K562 treated with DMSO at 1 percent for 4 hours (cell line): ENCODE results near the gene NCAPD2. TPM values are rescaled to one million over a fixed set of nuclear protein-coding genes. Genes with fewer than 3 reads are reported as not detected.

Experiments used
- total RNA-seq: library from RNA; unstranded; fragments of 300-600 nt; gene quantifications from 2 replicates; pipeline ENCODE4 v1.2.3, GENCODE V29; 2022; ENCODE audit not compliant: insufficient read depth

Gene NCAPD2
- 70.8 and 73.8 TPM in 2 replicates for total RNA-seq

DNA sequence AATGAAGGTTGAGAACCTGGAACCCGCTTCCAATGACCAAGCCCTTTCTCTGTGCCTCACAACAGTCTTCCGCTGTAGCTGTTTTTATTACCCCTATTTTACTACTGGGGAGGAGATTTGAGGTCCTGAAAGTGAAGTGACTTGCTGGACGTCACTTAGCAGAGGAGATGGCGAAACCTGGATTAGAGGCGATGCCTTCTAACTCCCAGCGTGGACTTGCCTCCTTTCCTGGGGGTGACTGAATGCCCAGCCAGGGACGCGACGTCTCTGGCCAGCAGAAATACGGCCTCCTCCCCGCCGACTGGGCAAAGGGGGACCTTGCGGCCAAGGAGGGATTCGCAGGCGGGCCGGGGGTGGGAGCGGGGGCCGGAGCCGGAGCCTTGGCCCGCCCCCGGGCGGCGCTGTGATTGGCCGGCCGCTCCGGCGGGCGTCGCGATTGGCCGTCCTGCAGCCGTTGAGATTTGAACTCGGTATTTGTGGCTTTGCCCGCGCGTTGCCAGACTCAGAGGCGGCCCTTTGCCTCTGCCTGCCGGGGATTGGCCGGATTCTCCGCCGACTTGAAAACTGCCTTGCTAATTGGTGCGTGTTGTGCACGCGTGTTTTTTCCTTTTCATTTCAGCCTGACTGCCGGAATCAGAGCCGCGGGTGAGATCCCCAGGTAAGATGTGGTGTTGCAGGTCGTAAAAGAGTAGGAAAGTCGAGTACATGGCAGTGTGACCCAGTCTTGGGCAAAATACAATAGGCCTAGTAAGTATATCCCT, at the start of gene NCAPD2:
Gene NCAPD2, plus strand, starts transcription at position 606 of the 761 bp plus-strand sequence. CDS start 997 bp downstream, outside the sequence.

DNA sequence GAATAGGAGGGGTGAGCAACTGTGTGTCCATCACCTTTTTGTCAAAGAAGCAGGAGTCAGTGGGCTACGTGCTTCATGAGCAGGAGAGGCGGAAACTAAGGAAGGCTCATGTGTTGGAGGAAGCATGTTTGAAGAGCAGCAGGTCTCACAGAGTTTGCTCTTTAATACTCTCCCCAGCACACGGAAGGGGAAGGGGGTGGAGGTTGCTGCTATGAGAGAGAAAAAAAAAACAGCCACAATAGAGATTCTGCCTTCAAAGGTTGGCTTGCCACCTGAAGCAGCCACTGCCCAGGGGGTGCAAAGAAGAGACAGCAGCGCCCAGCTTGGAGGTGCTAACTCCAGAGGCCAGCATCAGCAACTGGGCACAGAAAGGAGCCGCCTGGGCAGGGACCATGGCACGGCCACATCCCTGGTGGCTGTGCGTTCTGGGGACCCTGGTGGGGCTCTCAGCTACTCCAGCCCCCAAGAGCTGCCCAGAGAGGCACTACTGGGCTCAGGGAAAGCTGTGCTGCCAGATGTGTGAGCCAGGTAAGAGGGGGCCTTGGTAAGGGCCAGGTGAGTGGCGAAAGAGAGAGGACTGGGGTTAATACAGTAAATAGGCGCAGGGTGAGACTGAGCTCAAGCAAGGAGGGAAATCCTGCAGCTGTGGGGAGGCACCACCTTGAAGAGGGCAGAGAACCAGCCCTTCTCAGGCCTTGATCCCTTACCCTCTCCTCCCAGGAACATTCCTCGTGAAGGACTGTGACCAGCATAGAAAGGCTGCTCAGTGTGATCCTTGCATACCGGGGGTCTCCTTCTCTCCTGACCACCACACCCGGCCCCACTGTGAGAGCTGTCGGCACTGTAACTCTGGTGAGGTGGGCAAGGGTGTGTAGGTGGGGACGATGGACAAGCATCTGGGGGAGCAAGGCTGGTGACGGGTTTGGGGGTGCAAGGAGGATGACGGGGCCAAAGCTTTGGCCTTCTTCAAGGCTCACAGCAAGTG, 48.9 kb upstream of the NCAPD2 start, which contains the start of gene CD27:
Gene CD27, plus strand, starts transcription at position 252 of the 985 bp plus-strand sequence. Its CDS starts 141 bp downstream, at position 393.

DNA sequence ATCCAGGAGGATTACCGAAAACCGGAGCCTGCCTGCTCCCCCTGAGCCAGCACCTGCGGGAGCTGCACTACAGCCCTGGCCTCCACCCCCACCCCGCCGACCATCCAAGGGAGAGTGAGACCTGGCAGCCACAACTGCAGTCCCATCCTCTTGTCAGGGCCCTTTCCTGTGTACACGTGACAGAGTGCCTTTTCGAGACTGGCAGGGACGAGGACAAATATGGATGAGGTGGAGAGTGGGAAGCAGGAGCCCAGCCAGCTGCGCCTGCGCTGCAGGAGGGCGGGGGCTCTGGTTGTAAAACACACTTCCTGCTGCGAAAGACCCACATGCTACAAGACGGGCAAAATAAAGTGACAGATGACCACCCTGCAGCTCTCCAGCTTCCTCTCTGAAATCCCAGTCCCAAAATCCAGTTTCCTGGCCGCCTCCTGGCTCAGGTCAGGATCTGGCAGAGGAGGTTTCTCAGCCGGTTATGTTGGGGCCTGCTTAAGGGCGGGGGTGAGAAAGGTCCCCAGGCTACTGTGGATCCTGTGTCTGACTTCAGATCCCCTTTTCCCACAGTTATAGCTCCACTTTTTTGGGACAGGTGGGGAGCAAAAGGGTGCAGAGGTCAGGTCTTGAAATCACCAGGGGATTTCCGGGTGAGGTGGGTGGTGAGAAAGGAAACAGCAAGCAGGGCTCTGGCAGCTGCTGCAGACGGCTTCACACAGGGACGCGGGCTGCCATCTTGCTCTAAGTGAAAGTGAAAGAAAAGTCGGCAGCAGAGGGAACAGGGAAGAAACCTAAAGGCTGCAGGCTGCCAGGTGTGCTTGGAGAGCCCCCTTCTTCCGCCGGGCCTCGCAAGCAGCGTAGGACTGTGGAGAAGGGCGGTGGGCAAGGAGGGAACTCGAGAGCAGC, 42.3 kb upstream of the NCAPD2 start, which contains the start of gene TAPBPL:
Gene TAPBPL, plus strand, starts transcription at position 695 of the 897 bp plus-strand sequence. CDS start 207 bp downstream, outside the sequence.

DNA sequence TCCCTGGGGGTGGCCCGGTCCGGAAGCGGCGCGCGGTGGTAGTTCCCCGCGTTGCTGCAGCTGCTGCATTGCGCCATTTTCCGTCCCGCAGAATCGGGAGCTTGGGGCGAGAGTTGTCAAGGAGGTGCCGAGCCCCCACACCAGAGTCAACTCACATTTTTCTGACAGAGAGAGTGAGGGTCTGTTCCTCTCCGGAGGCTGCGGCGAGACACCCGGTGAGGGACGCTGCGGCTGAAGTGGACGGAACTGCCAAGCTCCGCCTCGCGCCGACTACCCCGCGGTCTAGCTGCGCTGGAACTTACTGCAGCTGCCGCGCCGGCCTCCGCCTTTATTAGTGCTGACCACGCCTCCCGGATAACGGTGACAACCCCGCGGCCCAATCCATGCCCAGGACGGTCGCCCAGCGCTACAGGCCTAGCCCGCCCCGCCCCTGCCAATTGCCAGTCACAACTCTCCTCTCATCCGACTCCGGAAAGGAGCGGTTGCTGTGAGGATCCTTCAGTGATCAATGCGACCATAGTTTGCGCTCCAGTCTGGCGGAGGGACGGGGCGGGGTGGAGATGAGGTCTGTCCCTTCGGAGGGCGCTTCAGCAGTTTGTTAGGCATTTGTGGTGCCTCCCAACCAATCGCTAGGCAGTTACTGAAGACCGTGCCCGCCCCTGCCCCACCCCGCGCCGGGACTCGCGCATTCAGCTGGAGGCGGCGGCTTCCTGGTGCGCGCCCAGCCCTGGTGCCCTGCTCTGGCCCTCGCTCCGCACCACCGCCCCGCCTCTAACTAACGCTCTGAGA, 23.3 kb upstream of the NCAPD2 start, which contains the start of gene VAMP1:
Gene VAMP1, minus strand, starts transcription at position 303 of the 789 bp plus-strand sequence. Its CDS starts 146 bp downstream, at position 157.

DNA sequence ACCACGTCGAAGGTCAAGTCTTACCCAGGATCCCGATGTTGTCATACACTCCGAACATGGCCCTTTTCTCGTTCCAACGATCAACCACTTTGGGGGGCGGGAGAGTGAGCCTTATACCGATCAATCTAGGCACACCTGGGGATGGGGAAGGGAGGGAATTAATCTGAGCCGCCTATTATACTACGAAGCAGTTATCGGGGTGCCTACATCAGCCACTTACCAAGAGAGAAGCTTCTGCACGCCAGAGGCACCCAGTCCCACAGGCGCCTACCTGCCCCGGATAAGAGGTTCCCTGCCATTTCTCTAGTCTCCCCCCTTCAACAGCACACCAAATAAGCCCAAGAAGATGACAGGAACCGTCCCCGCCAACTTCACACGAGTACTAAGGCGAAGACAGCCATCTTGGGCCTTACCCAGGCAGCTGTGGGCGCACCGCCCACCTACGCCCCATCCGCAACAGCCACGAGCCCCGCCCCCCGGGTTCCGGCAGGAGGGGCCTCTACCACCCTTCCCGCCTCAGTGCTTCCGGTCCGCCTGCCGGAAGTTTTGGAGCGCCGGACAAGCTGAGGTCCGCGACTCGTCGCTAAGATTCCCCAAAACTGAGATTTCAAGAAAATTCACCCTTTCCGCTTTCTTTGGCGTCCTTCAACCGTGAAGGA, 935 bp upstream of the NCAPD2 start, which contains the start of gene MRPL51:
Gene MRPL51, minus strand, starts transcription at position 425 of the 659 bp plus-strand sequence. Its CDS starts 126 bp downstream, at position 299.

DNA sequence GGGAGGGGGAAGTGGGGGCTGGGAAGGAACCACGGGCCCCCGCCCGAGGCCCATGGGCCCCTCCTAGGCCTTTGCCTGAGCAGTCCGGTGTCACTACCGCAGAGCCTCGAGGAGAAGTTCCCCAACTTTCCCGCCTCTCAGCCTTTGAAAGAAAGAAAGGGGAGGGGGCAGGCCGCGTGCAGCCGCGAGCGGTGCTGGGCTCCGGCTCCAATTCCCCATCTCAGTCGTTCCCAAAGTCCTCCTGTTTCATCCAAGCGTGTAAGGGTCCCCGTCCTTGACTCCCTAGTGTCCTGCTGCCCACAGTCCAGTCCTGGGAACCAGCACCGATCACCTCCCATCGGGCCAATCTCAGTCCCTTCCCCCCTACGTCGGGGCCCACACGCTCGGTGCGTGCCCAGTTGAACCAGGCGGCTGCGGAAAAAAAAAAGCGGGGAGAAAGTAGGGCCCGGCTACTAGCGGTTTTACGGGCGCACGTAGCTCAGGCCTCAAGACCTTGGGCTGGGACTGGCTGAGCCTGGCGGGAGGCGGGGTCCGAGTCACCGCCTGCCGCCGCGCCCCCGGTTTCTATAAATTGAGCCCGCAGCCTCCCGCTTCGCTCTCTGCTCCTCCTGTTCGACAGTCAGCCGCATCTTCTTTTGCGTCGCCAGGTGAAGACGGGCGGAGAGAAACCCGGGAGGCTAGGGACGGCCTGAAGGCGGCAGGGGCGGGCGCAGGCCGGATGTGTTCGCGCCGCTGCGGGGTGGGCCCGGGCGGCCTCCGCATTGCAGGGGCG, 40.2 kb downstream of the NCAPD2 start, which contains the start of gene GAPDH:
Gene GAPDH, plus strand, starts transcription at position 595 of the 772 bp plus-strand sequence. CDS start 316 bp downstream, outside the sequence.

Other genes starting within 250 kb of the NCAPD2 start
- not detected in 2 replicates for gene PLEKHG6, start 183.4 kb upstream of the NCAPD2 start, total RNA-seq
- 22.5 and 28.6 TPM in 2 replicates for gene TNFRSF1A, start 152.0 kb upstream of the NCAPD2 start, total RNA-seq
- gene SCNN1A, start 118.5 kb upstream of the NCAPD2 start, total RNA-seq = not detected in 2 replicates
- gene LTBR, start 109.9 kb upstream of the NCAPD2 start, total RNA-seq = 55.5 and 80.1 TPM in 2 replicates
- not detected in 2 replicates for gene CD27, start 49.1 kb upstream of the NCAPD2 start, total RNA-seq
- 4.2 and 6.5 TPM in 2 replicates for gene TAPBPL, start 42.1 kb upstream of the NCAPD2 start, total RNA-seq
- gene VAMP1, start 23.4 kb upstream of the NCAPD2 start, total RNA-seq = 7.0 and 7.9 TPM in 2 replicates
- 77.4 and 89.7 TPM in 2 replicates for gene MRPL51, start 840 bp upstream of the NCAPD2 start, total RNA-seq
- gene GAPDH, start 40.4 kb downstream of the NCAPD2 start, total RNA-seq = 2,497 and 2,516 TPM in 2 replicates
- gene IFFO1, start 61.9 kb downstream of the NCAPD2 start, total RNA-seq = 0.48 TPM in 1 of 2 replicates, not detected in the other
- gene NOP2, start 74.2 kb downstream of the NCAPD2 start, total RNA-seq = 12.4 and 24.6 TPM in 2 replicates
- gene CHD4, start 113.3 kb downstream of the NCAPD2 start, total RNA-seq = 215 and 222 TPM in 2 replicates
- gene LPAR5, start 141.9 kb downstream of the NCAPD2 start, total RNA-seq = 3.5 and 4.3 TPM in 2 replicates
- gene ACRBP, start 153.3 kb downstream of the NCAPD2 start, total RNA-seq = 6.0 and 7.1 TPM in 2 replicates
- gene ING4, start 169.0 kb downstream of the NCAPD2 start, total RNA-seq = 26.4 and 28.2 TPM in 2 replicates
- gene ZNF384, start 195.3 kb downstream of the NCAPD2 start, total RNA-seq = 25.5 and 32.4 TPM in 2 replicates
- gene PIANP, start 206.7 kb downstream of the NCAPD2 start, total RNA-seq = not detected in 2 replicates
- gene COPS7A, start 229.9 kb downstream of the NCAPD2 start, total RNA-seq = 33.5 and 37.2 TPM in 2 replicates